ENCODE measurements around the gene PTCD2. TPM values are rescaled to one million over a fixed set of nuclear protein-coding genes. Genes with fewer than 3 reads are reported as not detected.

The PTCD2 gene
- total and polyA plus RNA-seq, 2 of the 8 experiments (the other 6 are each of a cell fraction or from before 2014, with no cell fraction given): 7.3 to 15.4 TPM

- Histone ChIP-seq H3K9me3 (ENCODE audit: insufficient read depth in 2 of 2, low read depth in 1 of 2, low read length in 1 of 2) (no peaks in the 10 kb centered on the region), H3K27ac (ENCODE audit: low read depth, low read length) (no peak overlapping the region), H2AK5ac (ENCODE audit: low read depth, low read length) (no peak overlapping the region)
These were observed 74.5 kb downstream of the PTCD2 start for GRCh38 chr5:72394688-72395087.

More at GRCh38 chr5:72394688-72395087, 74.5 kb downstream of the PTCD2 start:
- H3K18ac ChIP-seq (ENCODE audit: extremely low read depth, low read length): no peak overlapping the region
- CTCF ChIA-PET (ENCODE audit: partially characterized antibody): interaction anchor here (0.6 to 10.2 kb wide), 4 partner anchors 10 to 389 kb away, joined by 3 to 68 read pairs (median 3); no protein-coding TSS in a partner anchor
- no peak overlapping the region for H3K4me3 ChIP-seq (ENCODE audit: extremely low read depth in 1 of 4, insufficient read depth in 2 of 4, low read depth in 3 of 4, low read length in 4 of 4)
- WGBS, 2 experiments (ENCODE audit: extremely low coverage in 1 of 2, insufficient coverage in 1 of 2, insufficient read length in 1 of 2, insufficient replicate concordance in 2 of 2, low coverage in 1 of 2, low lambda C conversion rate in 2 of 2, missing lambda C conversion rate in 1 of 2): 84% methylated on average over 2 of the region's 2 CpGs; no CpG with 5 or more reads in 1 of the 2 experiments
- TF ChIP-seq KDM4A (IDR thresholded peaks at IDR 0.05; ENCODE audit: low read depth, low read length, severe bottlenecking) (no peak), CTCF (IDR thresholded peaks at IDR 0.05; ENCODE audit: control extremely low read depth in 1 of 3, insufficient read depth in 1 of 3, low read depth in 1 of 3, low read length in 3 of 3) (peak; percentile 11 to 47 (median 40)), SP4 (IDR thresholded peaks at IDR 0.05; ENCODE audit: low read length) (no peak), RAD21 (IDR thresholded peaks at IDR 0.05 in 1 of 2, conservative IDR thresholded peaks at IDR 0.05 in 1 of 2; ENCODE audit: low read depth in 2 of 2, low read length in 2 of 2) (peak; percentile 36 to 62)
- no peaks in the 10 kb centered on the region for H3K23me2 ChIP-seq (ENCODE audit: low read depth, low read length)
- H2BK12ac ChIP-seq (ENCODE audit: low read depth, low read length): no peak overlapping the region
- DNase-seq (ENCODE audit: low read depth in 1 of 2, low spot score in 2 of 2) (no peak), FAIRE-seq (no peak)
- H4K5ac ChIP-seq (ENCODE audit: insufficient read length, low read depth, low read length): no peak overlapping the region
- no peaks in the 10 kb centered on the region for H3K27me3 ChIP-seq (replicated peaks in 1 of 4; ENCODE audit: control insufficient read depth in 3 of 4, extremely low read depth in 1 of 4, insufficient read depth in 3 of 4, low read length in 3 of 4)
- H2AFZ ChIP-seq (ENCODE audit: low read length): no peak overlapping the region
- H3K56ac ChIP-seq (replicated peaks; ENCODE audit: insufficient read length, low read depth, low read length): no peak overlapping the region
- H2BK120ac ChIP-seq (replicated peaks; ENCODE audit: low read depth, low read length): no peak overlapping the region
- POLR2A ChIA-PET (ENCODE audit: partially characterized antibody): no interaction called here
- no peak overlapping the region for H2BK20ac ChIP-seq (ENCODE audit: low read length)
- H3K4me2 ChIP-seq (ENCODE audit: insufficient read depth in 1 of 2, low read depth in 2 of 2, low read length in 2 of 2): no peak overlapping the region
- no peaks in the 10 kb centered on the region for H3K79me2 ChIP-seq (ENCODE audit: control insufficient read depth in 1 of 2, insufficient read depth in 2 of 2, low read length in 2 of 2)
- no peaks in the 10 kb centered on the region for H3K36me3 ChIP-seq (ENCODE audit: control insufficient read depth in 2 of 4, insufficient read depth in 4 of 4, low read length in 3 of 4)
- no peak overlapping the region for H4K8ac ChIP-seq (ENCODE audit: extremely low read depth, insufficient read depth, low read length)
- no peak overlapping the region for H3K23ac ChIP-seq (ENCODE audit: insufficient read length)
- H3K79me1 ChIP-seq (ENCODE audit: low read depth, low read length): no peaks in the 10 kb centered on the region
- no peak overlapping the region for H2BK15ac ChIP-seq (ENCODE audit: low read length)
- no peak overlapping the region for H3K14ac ChIP-seq (ENCODE audit: insufficient read length)
- no peak overlapping the region for H4K91ac ChIP-seq (replicated peaks; ENCODE audit: insufficient read length, low read length)
- H3K4me1 ChIP-seq (replicated peaks in 1 of 4; ENCODE audit: control insufficient read depth in 3 of 4, insufficient read depth in 4 of 4, low read length in 3 of 4): peaks cover 0 to 3% (median under 1%) of the 10 kb centered on the region in 4 experiments; a peak in 1 of 7 replicates
- H4K20me1 ChIP-seq (replicated peaks in 1 of 2; ENCODE audit: control insufficient read depth in 1 of 2, insufficient read depth in 2 of 2, low read length in 2 of 2): no peaks in the 10 kb centered on the region
- H2BK5ac ChIP-seq (ENCODE audit: low read depth, low read length): no peak overlapping the region
- no peak overlapping the region for H3K4ac ChIP-seq (replicated peaks; ENCODE audit: insufficient read length, low read depth, low read length)
- H3K9ac ChIP-seq (replicated peaks in 1 of 4; ENCODE audit: extremely low read depth in 1 of 4, low read depth in 3 of 4, low read length in 3 of 4): no peak overlapping the region

All from H1 (cell line).